BE2C (cell line): ENCODE measurements around the gene CORO2A. TPM values are rescaled to one million over a fixed set of nuclear protein-coding genes. Genes with fewer than 3 reads are reported as not detected.

ENCODE experiments used
- DNase-seq: peaks from one replicate; pipeline ENCODE4 v3.0.0-alpha.2; 2020
- H3K27me3 ChIP-seq: fragments of 250-450 bp; sonication (Bioruptor Pico); 2 replicates; pipeline ENCODE4 v1.5.1; 2020; ENCODE audit warnings: mild to moderate bottlenecking
- H3K36me3 ChIP-seq: fragments of 250-450 bp; sonication (Bioruptor Pico); 2 replicates; pipeline ENCODE4 v1.5.1; 2020; ENCODE audit warnings: mild to moderate bottlenecking
- H3K4me1 ChIP-seq: fragments of 250-450 bp; sonication (Bioruptor Pico); 2 replicates; pipeline ENCODE4 v1.5.1; 2020
- H3K4me3 ChIP-seq: 2 replicates; pipeline ENCODE4 v1.5.1; 2011; ENCODE audit warnings: low read depth, low read length
- H3K9me3 ChIP-seq: fragments of 250-450 bp; sonication (Bioruptor Pico); 2 replicates; pipeline ENCODE4 v1.5.1; 2020
- polyA plus RNA-seq: library from polyadenylated mRNA; unstranded; fragments of >200 nt; gene quantifications from one replicate; pipeline ENCODE4 v1.2.1, GENCODE V29; 2012; ENCODE audit warnings: low read depth, missing spikeins; ENCODE audit not compliant: insufficient read length, insufficient read depth
- TF ChIP-seq, protein P1 (sequence below): IDR thresholded peaks from 2 replicates; pipeline ENCODE4 v1.5.1; 2012; ENCODE audit warnings: mild to moderate bottlenecking, low read depth, low read length

The CORO2A gene, protein sequence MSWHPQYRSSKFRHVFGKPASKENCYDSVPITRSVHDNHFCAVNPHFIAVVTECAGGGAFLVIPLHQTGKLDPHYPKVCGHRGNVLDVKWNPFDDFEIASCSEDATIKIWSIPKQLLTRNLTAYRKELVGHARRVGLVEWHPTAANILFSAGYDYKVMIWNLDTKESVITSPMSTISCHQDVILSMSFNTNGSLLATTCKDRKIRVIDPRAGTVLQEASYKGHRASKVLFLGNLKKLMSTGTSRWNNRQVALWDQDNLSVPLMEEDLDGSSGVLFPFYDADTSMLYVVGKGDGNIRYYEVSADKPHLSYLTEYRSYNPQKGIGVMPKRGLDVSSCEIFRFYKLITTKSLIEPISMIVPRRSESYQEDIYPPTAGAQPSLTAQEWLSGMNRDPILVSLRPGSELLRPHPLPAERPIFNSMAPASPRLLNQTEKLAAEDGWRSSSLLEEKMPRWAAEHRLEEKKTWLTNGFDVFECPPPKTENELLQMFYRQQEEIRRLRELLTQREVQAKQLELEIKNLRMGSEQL
- 27.7 TPM for polyA plus RNA-seq

DNA sequence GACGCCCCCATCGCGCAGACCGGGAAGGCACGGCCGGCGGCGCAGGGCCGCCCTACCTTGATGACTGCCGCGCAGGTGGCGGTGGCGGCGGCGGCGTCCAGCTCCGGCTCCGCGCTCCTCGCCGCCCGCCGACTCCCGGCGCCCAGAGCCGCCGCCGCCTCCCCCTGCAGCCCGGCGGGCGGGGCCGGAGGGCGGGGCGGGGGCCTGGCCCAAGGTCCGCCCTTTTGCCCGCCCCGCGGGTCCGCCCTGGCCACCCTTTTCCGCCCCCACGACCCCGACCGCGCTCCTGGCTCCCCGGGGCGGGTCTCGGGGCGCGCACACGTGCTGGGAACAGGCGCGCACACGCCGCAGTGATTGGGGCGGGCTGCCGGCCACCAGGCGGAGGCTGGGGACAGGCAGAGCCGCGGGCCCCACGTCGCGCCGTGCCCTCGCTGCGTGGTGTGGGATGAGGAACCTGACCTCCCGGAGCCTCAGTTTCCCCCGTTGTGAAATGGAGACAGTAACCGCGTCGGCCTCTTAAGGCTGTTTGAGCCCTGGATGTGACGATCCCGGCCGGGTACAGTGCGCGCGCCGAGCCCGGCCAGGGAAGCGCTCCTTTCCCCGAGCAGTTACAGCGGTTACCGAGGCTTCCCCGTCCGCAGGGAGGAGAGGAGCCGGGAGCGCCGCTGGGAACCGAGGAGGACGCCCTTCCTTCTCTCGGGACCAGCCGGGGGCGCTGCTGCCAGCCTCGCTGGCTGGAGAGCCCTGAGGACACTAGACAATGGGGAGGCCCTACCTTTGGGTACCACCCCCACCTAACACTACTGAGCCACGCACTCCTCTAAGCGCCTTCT lies at the start of gene CORO2A:
Gene CORO2A, minus strand, starts transcription at position 135 of the 833 bp plus-strand sequence. CDS start 34,977 bp downstream, outside the sequence.
- no peaks in the 10 kb centered on the region for H3K36me3 ChIP-seq
- TF ChIP-seq, protein P1, sequence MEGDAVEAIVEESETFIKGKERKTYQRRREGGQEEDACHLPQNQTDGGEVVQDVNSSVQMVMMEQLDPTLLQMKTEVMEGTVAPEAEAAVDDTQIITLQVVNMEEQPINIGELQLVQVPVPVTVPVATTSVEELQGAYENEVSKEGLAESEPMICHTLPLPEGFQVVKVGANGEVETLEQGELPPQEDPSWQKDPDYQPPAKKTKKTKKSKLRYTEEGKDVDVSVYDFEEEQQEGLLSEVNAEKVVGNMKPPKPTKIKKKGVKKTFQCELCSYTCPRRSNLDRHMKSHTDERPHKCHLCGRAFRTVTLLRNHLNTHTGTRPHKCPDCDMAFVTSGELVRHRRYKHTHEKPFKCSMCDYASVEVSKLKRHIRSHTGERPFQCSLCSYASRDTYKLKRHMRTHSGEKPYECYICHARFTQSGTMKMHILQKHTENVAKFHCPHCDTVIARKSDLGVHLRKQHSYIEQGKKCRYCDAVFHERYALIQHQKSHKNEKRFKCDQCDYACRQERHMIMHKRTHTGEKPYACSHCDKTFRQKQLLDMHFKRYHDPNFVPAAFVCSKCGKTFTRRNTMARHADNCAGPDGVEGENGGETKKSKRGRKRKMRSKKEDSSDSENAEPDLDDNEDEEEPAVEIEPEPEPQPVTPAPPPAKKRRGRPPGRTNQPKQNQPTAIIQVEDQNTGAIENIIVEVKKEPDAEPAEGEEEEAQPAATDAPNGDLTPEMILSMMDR = peak; percentile 46

DNA sequence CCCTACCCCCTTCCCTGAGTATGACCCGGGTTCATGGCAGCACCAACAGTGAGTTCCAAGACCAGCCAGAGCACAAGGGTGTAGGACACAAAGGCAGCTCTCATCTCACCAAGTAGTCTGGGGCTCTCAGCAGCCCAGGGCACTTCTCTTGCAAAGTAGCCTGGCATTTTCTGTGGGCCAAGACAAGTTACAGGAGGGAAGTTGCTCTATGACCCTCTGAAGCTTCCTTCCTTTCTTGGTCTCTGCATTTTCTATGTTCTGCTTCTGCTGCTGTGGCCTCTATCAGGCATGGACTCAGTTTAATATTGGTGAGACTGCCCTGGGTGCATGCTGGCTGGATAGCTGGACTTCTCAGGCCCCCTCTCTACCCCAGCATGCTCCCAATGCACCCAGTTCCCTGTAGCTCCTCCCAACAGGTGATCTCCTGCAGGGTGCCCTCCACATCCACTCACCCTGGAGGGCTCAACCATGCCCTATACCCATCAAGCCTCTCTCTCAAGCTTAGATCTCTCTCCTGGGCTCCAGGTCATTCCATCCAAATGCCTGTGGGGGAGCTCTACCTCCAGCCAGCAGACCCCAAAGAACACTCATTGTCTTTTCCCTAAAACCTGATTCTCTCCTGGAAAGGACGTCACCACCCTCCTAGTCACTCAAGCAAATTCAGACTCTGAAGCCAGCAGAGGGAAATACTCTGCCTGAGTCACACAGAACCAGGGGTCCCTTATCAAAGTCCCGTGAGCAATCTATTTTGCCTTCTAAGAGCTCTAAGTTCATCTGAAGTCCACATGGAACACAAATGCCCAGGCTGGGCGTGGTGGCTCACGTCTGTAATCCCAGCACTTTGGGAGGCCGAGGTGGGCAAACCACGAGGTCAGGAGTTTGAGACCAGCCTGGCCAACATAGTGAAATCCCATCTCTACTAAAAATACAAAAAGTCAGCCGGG lies 49.2 kb upstream of the CORO2A start:
- no peaks in the 10 kb centered on the region for H3K9me3 ChIP-seq
- H3K27me3 ChIP-seq = no peaks in the 10 kb centered on the region
- no peaks in the 10 kb centered on the region for H3K36me3 ChIP-seq
- H3K4me1 ChIP-seq = no peaks in the 10 kb centered on the region
- DNase-seq = no peak
- TF ChIP-seq, protein P1 = peak; percentile 46
- H3K4me3 ChIP-seq = no peak overlapping the region

More for the DNA sequence above, at the start of gene CORO2A:
- peak; percentile 93 for DNase-seq
- no peaks in the 10 kb centered on the region for H3K27me3 ChIP-seq
- no peaks in the 10 kb centered on the region for H3K9me3 ChIP-seq
- H3K4me3 ChIP-seq = peak within 1 kb of the TSS; percentile 74
- H3K4me1 ChIP-seq = peaks cover 5% of the 10 kb centered on the region

DNA sequence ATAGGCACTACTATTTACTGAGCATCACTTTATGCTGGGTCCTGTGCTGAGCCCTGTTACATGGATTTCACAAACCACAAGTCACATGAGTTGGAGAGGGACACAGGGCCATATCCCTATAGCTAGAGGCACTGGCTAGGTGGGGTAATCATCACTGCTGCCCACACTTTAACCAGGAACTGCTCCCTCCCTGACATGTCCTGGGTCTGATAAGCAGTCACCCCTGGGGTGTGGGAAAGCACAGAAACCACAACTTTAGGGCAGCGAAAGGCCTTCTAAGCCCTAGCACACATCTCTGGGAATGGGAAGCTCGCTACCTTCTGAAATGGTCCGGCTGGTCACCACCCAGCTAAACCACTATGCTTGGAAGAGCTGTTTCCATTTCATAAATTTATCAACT lies 48.0 kb upstream of the CORO2A start:
- Histone ChIP-seq H3K27me3 (no peaks in the 10 kb centered on the region), H3K4me1 (no peaks in the 10 kb centered on the region), H3K4me3 (no peak overlapping the region), H3K9me3 (no peaks in the 10 kb centered on the region), H3K36me3 (no peaks in the 10 kb centered on the region)
- DNase-seq = no peak
- TF ChIP-seq, protein P1 = no peak

DNA sequence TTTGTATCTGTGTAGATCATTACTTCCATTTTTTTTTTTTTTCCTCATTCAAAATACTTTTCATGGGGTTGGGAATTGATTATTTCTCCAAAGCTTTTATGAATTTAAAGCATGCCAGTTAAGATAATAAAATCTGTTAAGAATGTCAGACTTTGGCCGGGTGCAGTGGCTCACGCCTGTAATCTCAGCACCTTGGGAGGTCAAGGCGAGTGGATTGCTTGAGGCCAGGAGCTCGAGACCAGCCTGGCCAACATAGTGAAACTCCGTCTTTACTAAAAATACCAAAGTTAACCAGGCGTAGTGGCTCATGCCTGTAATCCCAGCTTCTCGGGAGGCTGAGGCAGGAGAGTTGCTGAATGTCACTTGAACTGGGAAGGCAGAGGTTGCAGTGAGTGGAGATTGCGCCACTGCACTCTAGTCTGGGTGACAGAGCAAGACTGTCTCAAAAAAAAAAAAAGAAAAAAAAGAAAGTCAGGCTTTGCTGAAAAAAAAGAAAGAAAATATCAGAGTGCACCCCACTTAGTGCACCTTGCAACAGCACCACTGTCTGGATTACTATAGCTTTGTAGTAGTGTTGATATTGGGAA lies 44.6 kb upstream of the CORO2A start:
- no peaks in the 10 kb centered on the region for H3K36me3 ChIP-seq
- no peaks in the 10 kb centered on the region for H3K4me1 ChIP-seq
- no peak for DNase-seq
- no peaks in the 10 kb centered on the region for H3K27me3 ChIP-seq
- TF ChIP-seq, protein P1 = no peak
- H3K4me3 ChIP-seq = no peak overlapping the region
- no peaks in the 10 kb centered on the region for H3K9me3 ChIP-seq

DNA sequence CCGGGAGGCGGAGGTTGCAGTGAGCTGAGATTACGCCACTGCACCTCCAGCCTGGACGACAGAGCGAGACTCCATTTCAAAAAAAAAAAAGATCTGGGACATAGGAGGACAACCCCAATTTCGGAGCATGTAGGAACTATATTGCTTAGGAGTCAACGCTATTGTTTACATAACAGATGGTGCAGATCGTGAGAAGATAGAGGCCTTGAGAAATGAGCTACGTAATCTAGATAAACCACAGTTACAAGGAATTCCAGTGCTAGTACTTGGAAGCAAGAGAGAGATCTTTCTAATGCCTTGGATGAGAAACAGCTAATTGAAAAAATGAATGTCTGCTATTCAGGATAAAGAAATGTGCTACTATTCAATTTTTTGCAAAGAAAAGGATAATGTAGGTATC lies 42.7 kb upstream of the CORO2A start:
- DNase-seq = no peak
- Histone ChIP-seq H3K36me3 (no peaks in the 10 kb centered on the region), H3K4me3 (no peak overlapping the region), H3K9me3 (no peaks in the 10 kb centered on the region), H3K27me3 (no peaks in the 10 kb centered on the region), H3K4me1 (no peaks in the 10 kb centered on the region)
- TF ChIP-seq, protein P1 = no peak
